ENCODE results near the gene CTSL.
A peak's percentile ranks its signal among the peaks of the same experiment; 100 is the strongest.

The CTSL gene

DNA sequence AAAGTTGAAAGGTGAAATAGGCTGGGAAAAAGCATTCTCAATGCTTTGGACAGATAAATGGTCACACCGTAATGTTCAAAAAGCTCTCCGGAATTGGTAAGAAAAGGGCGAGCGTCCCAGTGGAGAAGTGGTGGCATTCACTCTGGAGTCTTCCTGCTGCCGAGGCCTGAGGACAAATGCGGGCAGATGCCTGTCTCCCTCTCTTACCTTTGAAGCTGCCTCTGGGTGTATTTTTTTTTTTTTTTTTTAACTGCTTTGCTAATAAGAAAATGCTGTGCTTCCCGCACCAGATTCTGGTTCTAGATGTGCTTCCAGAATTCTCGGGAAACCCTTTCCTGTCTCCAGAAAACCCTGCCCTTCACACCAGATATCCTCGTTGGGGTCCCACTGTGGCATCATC, 24.4 kb upstream of the CTSL start:
- no peak for DNase-seq (ENCODE audit: low read depth)

DNA sequence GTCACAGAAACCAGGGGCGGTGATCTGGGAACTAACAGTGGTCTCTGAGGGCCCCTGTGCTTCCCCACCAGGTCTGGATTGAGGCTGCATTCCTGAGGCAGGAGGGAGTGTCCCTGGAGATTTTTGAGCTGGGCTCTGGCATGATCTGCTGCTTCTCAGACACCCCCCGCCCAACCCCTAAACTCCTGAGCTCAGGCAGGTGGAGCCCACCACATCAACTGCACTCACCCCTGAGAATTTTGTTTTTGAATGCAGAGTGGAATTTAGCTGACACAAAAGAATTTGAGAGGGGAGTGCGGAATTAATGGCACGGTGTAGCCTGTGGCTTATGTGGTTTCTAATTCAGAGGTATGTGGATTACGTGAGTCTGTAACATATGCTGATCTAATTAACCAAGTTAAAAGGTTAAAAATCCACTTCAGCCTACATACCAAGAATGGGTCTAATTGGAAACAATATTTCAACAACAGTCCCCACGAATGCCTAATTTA, 23.9 kb upstream of the CTSL start:
- no peak for DNase-seq (ENCODE audit: low read depth)

DNA sequence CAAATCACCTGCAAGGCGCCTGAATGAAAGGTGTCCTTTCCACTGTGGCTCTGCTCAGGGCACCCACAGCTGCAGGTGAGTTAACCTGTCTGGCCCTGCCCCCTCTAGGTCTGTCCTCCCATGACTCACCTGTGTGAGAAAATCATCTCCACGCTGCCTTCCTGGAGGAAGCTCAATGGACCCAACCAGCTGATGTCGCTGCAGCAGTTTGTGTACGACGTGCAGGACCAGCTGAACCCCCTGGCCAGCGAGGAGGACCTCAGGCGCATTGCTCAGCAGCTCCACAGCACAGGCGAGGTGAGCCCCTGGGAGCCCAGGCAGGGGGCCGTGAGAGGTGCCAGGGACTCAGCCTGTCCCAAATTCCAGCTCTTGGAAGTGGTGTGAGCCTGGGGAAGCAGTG, 23.0 kb upstream of the CTSL start:
- DNase-seq (ENCODE audit: low read depth) = no peak

DNA sequence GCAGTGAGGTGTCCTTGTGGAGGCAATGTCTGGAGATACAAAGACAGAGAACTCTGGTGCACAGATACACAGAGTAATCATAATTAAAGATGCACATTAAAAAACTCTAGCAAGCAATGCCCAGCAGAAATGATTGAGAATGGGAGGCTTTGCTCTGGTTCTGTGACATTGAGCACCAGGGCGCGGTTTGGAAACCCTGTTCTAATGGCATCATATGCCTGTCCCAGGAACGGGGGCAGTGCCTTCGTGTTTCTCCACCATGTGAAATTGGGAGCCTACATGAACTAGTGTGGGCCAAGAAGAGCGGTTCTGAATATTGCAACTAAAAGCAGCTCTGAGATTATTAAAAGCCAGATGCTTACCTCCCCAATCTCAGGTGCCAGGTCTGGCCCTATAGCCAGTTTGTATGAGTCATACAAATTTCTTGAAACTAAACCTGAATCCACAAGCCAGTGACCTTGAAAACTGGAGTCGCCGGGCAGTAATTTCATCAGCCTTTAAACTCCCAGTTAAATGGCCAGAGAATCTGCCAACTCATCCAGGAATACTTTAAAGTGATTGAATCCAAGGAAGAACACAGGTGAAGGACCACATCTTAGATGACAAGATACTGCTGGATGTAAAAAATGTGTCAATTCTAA, 22.2 kb upstream of the CTSL start:
- DNase-seq (ENCODE audit: low read depth) = no peak

DNA sequence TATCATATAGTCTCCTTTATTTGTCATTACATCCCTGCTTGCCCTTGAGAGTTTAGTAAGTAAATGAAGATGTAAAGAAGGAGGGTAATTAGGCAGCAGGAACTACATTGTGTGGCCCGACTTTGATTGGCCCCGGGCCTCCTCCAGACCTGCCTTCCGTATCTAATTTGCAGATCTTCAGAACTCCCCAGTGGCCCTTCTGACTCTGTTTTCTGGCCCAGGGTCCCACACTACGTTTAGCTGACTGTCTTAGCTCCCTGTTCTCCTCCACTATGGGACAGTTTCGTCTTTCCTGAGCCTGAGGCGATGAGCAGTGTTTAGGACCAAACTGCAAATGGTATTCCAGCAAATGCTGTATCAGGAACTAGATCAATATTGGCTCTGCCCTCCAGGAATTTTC, 21.6 kb upstream of the CTSL start:
- no peak for DNase-seq (ENCODE audit: low read depth)

DNA sequence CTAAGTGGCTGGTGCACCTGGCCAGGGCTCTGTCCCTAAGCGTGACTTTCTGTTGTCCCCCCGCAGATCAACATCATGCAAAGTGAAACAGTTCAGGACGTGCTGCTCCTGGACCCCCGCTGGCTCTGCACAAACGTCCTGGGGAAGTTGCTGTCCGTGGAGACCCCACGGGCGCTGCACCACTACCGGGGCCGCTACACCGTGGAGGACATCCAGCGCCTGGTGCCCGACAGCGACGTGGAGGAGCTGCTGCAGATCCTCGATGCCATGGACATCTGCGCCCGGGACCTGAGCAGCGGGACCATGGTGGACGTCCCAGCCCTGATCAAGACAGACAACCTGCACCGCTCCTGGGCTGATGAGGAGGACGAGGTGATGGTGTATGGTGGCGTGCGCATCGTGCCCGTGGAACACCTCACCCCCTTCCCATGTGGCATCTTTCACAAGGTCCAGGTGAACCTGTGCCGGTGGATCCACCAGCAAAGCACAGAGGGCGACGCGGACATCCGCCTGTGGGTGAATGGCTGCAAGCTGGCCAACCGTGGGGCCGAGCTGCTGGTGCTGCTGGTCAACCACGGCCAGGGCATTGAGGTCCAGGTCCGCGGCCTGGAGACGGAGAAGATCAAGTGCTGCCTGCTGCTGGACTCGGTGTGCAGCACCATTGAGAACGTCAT, 19.7 kb upstream of the CTSL start:
- no peak for DNase-seq (ENCODE audit: low read depth)

DNA sequence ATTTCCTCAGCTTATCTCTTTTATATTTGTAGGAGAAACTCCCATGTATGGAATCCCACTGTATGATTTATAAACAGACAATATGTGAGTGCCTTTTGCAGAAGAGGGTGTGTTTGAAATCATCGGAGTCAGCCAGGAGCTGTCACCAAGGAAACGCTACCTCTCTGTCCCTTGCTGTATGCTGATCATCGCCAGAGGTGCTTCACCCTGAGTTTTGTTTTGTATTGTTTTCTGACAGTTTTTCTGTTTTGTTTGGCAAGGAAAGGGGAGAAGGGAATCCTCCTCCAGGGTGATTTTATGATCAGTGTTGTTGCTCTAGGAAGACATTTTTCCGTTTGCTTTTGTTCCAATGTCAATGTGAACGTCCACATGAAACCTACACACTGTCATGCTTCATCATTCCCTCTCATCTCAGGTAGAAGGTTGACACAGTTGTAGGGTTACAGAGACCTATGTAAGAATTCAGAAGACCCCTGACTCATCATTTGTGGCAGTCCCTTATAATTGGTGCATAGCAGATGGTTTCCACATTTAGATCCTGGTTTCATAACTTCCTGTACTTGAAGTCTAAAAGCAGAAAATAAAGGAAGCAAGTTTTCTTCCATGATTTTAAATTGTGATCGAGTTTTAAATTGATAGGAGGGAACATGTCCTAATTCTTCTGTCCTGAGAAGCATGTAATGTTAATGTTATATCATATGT, 18.0 kb upstream of the CTSL start:
- no peak for DNase-seq (ENCODE audit: low read depth)

DNA sequence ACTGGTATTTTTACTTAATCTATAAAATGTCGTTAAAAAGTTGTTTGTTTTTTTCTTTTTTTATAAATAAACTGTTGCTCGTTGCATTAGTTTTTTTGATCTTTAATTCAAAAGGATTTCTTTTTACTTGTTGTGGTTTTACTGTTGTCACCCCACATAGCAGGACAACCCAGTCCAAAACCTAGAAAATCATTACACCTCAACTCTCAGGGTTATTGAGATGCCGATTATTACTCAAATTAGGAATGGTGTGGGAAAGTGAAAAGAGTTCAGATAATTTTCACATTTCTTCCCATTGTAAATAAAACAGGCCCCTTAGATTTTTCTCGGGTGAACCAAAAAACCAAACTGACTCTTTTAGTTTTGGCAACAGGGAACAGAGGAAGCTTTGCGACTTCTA, 17.4 kb upstream of the CTSL start:
- no peak for DNase-seq (ENCODE audit: low read depth)

DNA sequence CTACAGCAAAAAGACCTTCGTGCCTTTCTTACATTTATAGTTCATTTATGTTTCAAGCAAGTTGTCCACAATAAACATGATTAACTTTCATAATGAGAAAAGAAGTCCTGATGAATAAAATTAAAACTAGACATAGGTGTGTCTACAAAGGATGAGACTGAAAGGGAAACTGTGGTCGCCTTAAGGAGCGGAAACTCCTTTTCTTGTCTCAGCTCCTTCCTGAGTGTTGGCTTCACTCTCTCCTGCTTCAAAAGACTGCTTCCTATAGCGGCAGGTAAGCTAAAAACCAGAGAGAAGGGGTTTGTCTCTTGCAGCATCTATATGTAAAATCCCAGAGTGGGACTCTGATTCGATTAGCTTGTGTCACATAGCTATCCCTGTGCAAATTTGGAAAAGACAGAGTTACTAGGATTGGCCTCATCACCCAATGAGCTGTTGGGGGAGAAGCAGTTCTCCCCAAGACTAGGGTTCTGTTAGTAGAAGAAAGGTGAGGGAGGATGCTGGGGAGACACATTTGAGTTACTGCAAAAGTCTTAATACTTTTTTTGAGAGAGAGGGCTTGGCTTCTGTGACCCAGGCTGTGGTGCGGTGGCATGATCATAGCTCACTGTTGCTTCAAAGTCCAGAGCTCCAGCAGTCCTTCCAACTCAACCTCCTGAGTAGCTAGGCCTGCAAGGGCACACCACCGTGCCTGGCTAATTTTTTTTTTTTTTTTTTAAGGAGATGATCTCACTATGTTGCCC, 16.8 kb upstream of the CTSL start:
- DNase-seq (ENCODE audit: low read depth) = peak; percentile 8

DNA sequence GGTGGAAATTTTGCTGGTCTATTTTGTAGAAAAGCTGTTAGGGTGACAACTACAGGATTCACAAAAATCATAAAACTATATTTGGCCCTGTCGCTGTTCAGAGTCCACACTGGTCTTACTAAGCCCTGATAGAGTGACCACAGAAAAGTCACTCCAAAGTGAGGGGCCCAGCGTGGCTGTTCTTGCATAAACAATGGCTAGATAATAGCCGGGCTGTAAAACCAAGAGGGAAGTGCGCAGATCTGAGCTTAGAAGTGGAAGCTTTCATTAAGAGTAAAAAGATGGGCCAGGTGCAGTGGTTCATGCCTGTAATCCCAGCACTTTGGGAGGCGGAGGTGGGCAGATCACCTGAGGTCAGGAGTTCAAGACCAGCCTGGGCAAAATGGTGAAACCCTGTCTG, 15.5 kb upstream of the CTSL start:
- DNase-seq (ENCODE audit: low read depth) = no peak

DNA sequence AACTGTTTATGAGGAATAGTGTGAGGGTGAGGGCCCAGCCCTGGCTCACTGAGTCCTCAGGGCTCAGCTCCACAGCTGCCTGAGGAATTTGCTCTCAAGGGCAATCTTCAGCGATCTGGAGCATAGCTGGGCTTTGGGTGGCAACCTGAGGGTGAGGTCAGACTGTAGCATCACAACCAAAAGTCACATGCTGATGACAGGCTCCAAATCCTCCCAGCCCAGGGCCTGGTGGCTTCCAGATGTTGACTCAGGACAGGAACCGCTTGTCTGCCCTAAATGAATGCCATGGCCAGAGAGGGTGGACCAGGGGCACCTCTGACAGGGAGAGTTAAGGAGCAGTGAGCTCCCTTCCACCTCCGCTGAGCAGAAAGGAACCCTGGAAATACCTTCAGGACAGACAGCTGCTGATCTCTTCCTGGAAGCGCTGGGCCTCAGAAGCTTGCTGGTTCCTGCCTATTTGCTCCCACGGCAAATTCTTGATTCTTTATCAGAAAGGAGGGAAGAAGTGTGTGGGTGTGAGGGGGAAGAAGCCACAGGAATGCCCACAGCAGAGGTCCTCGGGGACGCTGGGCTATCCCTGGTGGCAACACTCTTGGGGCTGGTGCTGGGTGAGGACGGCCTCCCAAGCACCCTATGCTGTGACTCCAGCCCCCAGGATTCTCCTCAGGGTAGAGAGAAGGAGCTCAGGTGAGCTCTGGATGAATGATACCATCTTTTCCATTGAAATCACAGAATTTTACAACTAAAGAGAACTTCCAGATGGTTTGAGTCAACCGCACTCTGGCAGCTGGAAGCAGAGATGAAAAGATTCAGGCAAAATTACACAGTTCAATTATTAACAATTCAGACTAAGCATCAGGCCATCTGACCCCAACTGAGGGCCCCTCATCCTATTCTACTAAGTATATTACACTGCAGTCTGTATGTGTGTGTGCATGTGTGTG, 13.8 kb upstream of the CTSL start:
- no peak for DNase-seq (ENCODE audit: low read depth)

DNA sequence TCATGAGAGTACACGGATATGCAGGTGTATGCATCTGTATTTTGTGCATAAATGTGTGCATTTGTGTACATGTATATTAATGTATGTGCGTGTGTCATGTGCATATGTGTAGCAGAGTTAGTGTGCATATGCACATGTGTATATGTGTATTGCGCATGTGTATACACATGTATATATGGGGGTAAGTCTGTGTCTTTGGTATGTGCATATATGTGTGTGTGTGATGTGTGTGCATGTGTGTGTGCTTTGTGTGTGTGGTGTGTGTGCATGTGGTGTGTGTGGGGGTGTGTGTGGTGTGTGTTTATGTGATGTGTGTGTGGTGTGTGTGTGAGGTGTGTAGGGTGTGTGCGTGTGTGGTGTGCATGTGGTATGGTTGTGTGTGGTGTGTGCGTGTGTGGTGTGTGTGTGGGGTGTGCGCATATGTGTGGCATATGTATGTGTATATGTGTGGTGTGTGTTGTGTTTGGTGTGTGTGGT, 13.1 kb upstream of the CTSL start:
- DNase-seq (ENCODE audit: low read depth) = no peak

DNA sequence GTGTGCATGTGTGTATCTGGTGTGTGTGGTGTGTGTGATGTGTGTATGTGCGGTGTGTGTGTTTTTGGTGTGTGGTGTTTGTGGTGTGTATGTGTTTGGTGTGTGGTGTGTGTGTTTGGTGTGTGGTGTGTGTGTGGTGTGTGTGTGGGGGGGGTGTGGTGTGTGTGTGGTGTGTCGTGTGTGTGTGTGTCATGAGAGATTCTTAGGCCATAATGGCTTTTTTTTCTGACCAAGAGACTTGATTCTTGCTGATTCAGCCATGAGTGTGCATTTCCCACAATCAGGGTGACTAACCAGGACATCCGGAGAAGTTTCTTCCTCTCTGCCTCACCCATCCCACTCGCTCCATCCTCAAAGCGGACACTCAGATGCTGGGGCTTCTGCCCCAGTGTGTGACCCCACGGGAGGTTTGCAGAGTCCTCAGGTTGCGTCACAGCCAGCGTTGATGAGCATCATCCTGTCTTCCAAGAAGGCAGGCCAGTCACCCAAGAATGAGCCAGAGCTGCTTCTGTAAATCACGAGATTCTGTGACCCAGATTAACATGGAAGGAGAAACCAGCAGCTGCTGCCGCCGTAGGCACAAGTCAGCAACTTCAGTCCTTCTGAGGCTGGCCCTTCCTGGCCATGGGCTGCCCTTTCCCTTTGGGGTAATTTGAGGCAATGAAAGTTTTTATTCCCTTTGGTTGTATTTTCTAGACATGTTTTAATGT, 12.5 kb upstream of the CTSL start:
- no peak for DNase-seq (ENCODE audit: low read depth)

DNA sequence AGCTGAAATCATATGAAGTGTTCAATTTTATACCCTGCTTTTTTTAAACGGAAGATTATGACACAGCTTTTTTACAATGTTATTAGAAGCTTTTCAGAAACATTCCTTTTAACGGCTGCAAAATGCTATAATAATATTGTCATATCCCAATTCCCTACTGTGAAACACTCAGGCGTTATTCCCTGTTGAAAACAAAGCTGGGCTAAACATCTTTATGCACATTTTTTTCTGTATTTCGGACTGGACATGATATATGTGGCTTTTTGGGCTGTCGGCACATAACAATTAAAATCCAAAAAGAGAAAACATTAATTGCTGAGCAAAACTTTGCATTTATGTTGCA, 12.0 kb upstream of the CTSL start:
- DNase-seq (ENCODE audit: low read depth) = no peak

DNA sequence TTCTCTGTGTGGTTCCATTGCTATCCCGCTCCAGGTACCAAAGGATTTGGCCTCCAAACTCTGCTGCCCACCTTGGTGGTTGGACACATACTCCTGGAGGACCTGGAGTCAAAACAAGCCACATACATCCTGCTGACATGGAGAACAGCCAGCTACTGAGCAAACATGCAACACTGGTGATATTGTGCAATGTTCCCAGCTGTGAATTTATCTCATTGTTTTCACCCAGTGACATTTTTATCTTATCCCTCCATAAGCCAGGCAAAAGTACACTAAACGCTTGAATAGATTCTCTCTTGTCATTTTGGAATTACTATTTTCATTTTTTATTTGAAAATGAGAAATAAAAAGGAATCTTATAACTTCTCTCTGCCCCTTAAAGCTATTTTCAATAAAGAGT, 11.1 kb upstream of the CTSL start:
- no peak for DNase-seq (ENCODE audit: low read depth)

DNA sequence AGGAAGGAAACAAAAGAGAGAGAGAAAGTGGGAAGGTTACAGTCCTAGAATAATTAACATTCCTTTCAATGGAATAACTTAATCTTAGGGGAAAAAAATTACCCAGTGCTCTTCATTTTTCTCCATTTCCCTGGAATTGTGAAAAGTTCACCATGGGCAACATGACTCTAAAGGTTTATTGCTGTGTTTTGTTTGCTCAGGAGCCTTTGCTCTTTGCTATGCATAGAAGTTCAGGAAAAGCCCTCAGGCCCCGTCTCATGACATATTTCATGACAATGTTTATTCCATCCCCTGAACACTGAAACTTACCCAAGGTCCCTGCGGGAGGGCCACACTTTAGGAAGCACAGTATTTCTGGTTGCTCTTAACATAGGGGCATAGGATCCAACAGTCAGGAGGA, 9.8 kb upstream of the CTSL start:
- no peak for DNase-seq (ENCODE audit: low read depth)

DNA sequence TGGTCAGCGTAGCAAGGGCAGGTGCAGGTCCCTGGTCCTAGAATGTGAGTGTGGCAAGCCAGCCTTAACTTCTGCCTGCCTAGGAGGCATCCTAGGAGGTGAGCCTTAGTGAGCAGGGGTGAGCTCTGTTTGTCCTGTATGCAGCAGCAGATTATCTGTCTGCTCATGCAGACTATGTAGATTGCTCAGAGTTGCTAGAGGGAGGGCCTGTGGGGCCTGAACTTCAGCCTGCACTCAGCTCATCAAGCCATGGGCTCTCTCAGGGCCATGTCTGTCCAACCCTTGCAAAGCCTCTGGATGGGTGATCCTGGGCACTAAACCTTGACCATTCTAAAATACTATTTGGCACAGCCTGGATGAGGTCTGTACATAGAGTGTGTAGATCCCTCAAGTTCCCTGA, 8.5 kb upstream of the CTSL start:
- no peak for DNase-seq (ENCODE audit: low read depth)

DNA sequence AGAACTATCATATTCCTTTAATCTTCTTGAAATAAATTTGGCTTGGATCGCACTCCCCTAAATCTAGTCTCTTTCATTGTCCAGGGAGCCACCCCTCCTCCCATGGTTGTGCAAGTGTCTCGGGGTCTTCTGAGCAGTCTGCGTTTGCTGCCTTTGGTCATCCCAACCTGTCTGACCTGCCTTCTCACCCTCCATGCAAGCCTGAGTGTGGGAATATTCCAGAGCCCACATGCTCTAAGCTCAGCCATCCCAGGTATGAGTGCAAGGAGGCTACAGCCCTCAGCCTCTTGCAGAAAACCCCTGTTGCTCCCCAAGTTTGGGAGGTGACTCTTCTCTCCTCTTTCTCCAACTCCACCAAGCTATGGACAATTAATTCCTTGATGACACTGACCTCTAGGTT, 7.7 kb upstream of the CTSL start:
- DNase-seq (ENCODE audit: low read depth) = no peak

DNA sequence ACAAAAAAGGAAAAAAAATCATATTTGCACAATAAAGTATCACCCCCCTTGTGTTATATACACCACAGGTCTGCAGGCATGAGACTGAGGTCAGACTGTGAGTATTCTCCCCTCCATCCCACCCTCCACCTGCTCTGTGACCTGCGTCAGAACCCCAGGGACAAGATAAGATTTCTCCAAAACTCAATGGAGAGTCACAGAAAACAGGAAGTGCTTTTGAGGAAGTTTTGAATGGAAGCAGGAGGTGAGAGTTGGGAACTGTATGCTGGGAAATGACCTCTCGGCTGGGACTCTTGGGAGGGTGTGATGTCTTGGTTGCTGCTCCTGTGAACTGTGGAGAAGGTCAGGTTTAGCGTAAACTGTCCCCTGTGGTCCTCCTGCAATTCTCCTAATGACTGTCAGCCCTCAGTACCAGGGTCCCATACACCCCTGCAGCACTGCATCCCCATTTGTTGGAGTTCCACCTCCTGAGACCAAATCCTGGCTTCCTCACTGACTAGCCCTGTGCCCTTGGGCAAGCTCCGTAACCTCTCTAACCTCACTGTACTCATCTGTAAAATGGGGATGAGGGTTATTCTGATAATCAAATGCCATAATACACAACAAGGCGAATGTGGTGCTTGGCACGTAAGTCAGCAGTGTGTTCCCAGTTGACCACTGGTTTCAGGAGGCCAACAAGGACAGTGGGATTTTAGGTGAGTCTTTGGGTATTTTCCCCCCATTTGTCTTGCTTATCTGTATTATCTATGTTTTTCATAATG, 6.9 kb upstream of the CTSL start:
- DNase-seq (ENCODE audit: low read depth) = no peak

DNA sequence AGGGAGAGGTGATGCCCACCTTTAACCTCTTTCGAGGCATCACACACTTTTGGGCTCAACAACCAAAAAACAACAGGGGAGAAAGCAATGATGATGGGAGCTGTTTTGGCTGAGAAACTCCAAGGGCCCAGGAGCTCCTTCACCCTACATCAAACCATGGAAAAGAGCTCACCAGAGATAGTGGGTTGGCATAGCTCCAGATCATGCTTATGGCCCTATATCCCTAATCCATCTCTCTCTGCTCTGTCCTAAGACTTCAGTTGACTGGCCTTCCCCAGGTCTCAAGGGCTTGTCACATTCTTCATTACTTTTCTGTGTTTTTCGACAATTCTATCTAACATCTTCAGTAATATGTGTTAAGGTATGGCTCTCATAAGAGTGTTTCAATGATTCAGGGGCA, 5.7 kb upstream of the CTSL start:
- DNase-seq (ENCODE audit: low read depth) = no peak
